Calu3 (cell line): ENCODE measurements around the gene CHD5. TPM values are rescaled to one million over a fixed set of nuclear protein-coding genes. Genes with fewer than 3 reads are reported as not detected.
A peak's percentile ranks its signal among the peaks of the same experiment; 100 is the strongest.

Experiments used
- BruUV-seq: library from RNA; stranded (reverse); fragments of 400-500 nt; replicated peaks from 2 replicates; lab custom pipeline; 2021; lab: Mats Ljungman, UMichigan
- CTCF ChIA-PET: fragments of 300-600 bp; sonication (Branson Sonifier 250); formaldehyde crosslinking; loops from one replicate; lab custom pipeline; 2022; ENCODE audit warnings: antibody characterized with exemption; lab: Charles Lee
- DNase-seq: peaks from one replicate; pipeline ENCODE4 v3.0.0; 2022
- H3K27ac Mint-ChIP-seq: one replicate; pipeline ENCODE4 v1.8.0; 2022; ENCODE audit warnings: mixed read lengths; ENCODE audit not compliant: unreplicated experiment
- H3K27me3 Mint-ChIP-seq: one replicate; pipeline ENCODE4 v1.8.0; 2022; ENCODE audit warnings: mixed read lengths; ENCODE audit not compliant: unreplicated experiment
- H3K36me3 Mint-ChIP-seq: one replicate; pipeline ENCODE4 v1.8.0; 2022; ENCODE audit warnings: mild to moderate bottlenecking, moderate library complexity, mixed read lengths; ENCODE audit not compliant: insufficient read depth, unreplicated experiment
- H3K4me1 Mint-ChIP-seq: one replicate; pipeline ENCODE4 v1.8.0; 2022; ENCODE audit warnings: mild to moderate bottlenecking, low read depth, mixed read lengths; ENCODE audit not compliant: unreplicated experiment
- H3K4me3 Mint-ChIP-seq: one replicate; pipeline ENCODE4 v1.8.0; 2022; ENCODE audit warnings: mild to moderate bottlenecking, low read depth, moderate library complexity, mixed read lengths; ENCODE audit not compliant: unreplicated experiment
- H3K9me3 Mint-ChIP-seq: one replicate; pipeline ENCODE4 v1.8.0; 2022; ENCODE audit warnings: low read depth, mixed read lengths; ENCODE audit not compliant: unreplicated experiment
- CTCF ChIP-seq: fragments of 200-600 bp; IDR thresholded peaks from one replicate; pipeline ENCODE4 v1.8.0; 2022; ENCODE audit warnings: antibody characterized with exemption; ENCODE audit not compliant: unreplicated experiment
- intact Hi-C: fragments of 100-400 bp; cut with micrococcal nuclease; formaldehyde crosslinking; loops from one replicate; pipeline ENCODE4 v1.10.0; 2022; ENCODE audit not compliant: unreplicated experiment
- total RNA-seq: library from RNA; stranded (reverse); gene quantifications from 2 replicates; pipeline ENCODE4 v1.2.3, GENCODE V29; 2022

Gene CHD5
- total RNA-seq, 1 experiment from 2014 or later: 0.28 TPM

- no TSS peak for BruUV-seq
- CTCF ChIA-PET: interaction anchor here (0.5 kb wide), 1 partner anchor 23 kb away, joined by 3 read pairs; no protein-coding TSS in a partner anchor
- no peaks in the 10 kb centered on the region for H3K9me3 Mint-ChIP-seq
- intact Hi-C loops: no loop called here
- H3K4me3 Mint-ChIP-seq: no peak overlapping the region
- H3K4me1 Mint-ChIP-seq: no peaks in the 10 kb centered on the region
- TF ChIP-seq CTCF: no peak
- no peaks in the 10 kb centered on the region for H3K27me3 Mint-ChIP-seq
- H3K27ac Mint-ChIP-seq: no peak overlapping the region
- peaks cover 78% of the 10 kb centered on the region for H3K36me3 Mint-ChIP-seq
- no peak for DNase-seq
Observed at GRCh38 chr1:6209661-6210580, 29.8 kb upstream of the CHD5 start.

GRCh38 chr1:6208723-6209660, 28.9 kb upstream of the CHD5 start:
- Mint-ChIP-seq H3K4me1 (no peaks in the 10 kb centered on the region), H3K27me3 (no peaks in the 10 kb centered on the region), H3K36me3 (peaks cover 74% of the 10 kb centered on the region), H3K4me3 (no peak overlapping the region), H3K27ac (no peak overlapping the region), H3K9me3 (no peaks in the 10 kb centered on the region)
- CTCF ChIA-PET: no interaction called here
- TF ChIP-seq CTCF: no peak
- DNase-seq: no peak
- intact Hi-C loops: no loop called here
- no TSS peak for BruUV-seq

- H3K27me3 Mint-ChIP-seq: no peaks in the 10 kb centered on the region
- peak overlapping the region; percentile 81 for H3K4me3 Mint-ChIP-seq
- intact Hi-C loops: no loop called here
- H3K36me3 Mint-ChIP-seq: peaks cover 68% of the 10 kb centered on the region
- DNase-seq: no peak
- TF ChIP-seq CTCF: no peak
- H3K4me1 Mint-ChIP-seq: no peaks in the 10 kb centered on the region
- H3K9me3 Mint-ChIP-seq: no peaks in the 10 kb centered on the region
- H3K27ac Mint-ChIP-seq: no peak overlapping the region
- CTCF ChIA-PET: no interaction called here
- BruUV-seq: no TSS peak
Observed at GRCh38 chr1:6207921-6208320, 27.8 kb upstream of the CHD5 start.
